GM12878 (cell line): ENCODE data around the gene PIAS1. TPM values are rescaled to one million over a fixed set of nuclear protein-coding genes. Genes with fewer than 3 reads are reported as not detected.
A peak's percentile ranks its signal among the peaks of the same experiment; 100 is the strongest.

Source experiments
- ATAC-seq: fragments of 200-7000 bp; cut with Tn5 transposase; 3 replicates; pipeline ENCODE4 v1.9.1; 2020; ENCODE audit warnings: mild to moderate bottlenecking, moderate library complexity
- BruUV-seq: library from RNA; stranded (reverse); fragments of 400-500 nt; replicated peaks from 2 replicates; lab custom pipeline; 2021; lab: Mats Ljungman, UMichigan
- CTCF ChIA-PET: fragments of 300-600 bp; sonication (Branson Sonifier 250); formaldehyde crosslinking; extraction: SDS; loops from one replicate; lab custom pipeline; 2021; ENCODE audit warnings: inconsistent platforms; lab: Yijun Ruan, JAX
- POLR2A ChIA-PET: fragments of 350-600 bp; formaldehyde crosslinking; extraction: SDS; loops from one replicate; lab custom pipeline; 2021; ENCODE audit warnings: inconsistent platforms; lab: Charles Lee
- RAD21 ChIA-PET: fragments of 300-600 bp; sonication (Branson Sonifier 250); formaldehyde crosslinking; loops from one replicate; lab custom pipeline; 2023; ENCODE audit warnings: antibody characterized with exemption; ENCODE audit not compliant: unreplicated experiment; lab: Charles Lee
- SMC1A ChIA-PET: fragments of 300-600 bp; sonication (Branson Sonifier 250); formaldehyde crosslinking; loops from one replicate; lab custom pipeline; 2023; ENCODE audit not compliant: unreplicated experiment, uncharacterized antibody; lab: Charles Lee
- DNase-seq: peaks from one replicate; pipeline ENCODE4 v3.0.0-alpha.2; 2011; ENCODE audit warnings: low read depth, low spot score
- FAIRE-seq: peaks from 3 replicates; lab custom pipeline; 2011; peaks lifted over from hg19 to GRCh38; lab: Jason Lieb, UNC
- H2AFZ ChIP-seq: 2 replicates; pipeline ENCODE4 v1.6.0; 2011; ENCODE audit warnings: low read depth, low read length, control low read depth; ENCODE audit not compliant: control insufficient read depth
- H3K27ac ChIP-seq: 2 replicates; pipeline ENCODE4 v1.5.1; 2011; ENCODE audit warnings: control low read depth; ENCODE audit not compliant: control insufficient read depth, insufficient read depth
- H3K27me3 ChIP-seq, 2 experiments: replicated peaks in 1 of 2; 2 replicates each; pipeline versions ENCODE4 v1.6.0 to v1.6.1; 2011; ENCODE audit warnings: low read length in 1 of 2; ENCODE audit not compliant: control insufficient read depth in 2 of 2, insufficient read depth in 2 of 2
- H3K36me3 ChIP-seq, 2 experiments: 2 replicates each; pipeline ENCODE4 v1.5.1; 2011; ENCODE audit warnings: low read length in 1 of 2; ENCODE audit not compliant: control insufficient read depth in 2 of 2, insufficient read depth in 2 of 2
- H3K4me1 ChIP-seq: 2 replicates; pipeline ENCODE4 v1.6.1; 2011; ENCODE audit warnings: mild to moderate bottlenecking, low read length, moderate library complexity, mixed read lengths; ENCODE audit not compliant: control insufficient read depth, insufficient read depth
- H3K4me2 ChIP-seq: 2 replicates; pipeline ENCODE4 v1.6.0; 2011; ENCODE audit warnings: control low read depth; ENCODE audit not compliant: control insufficient read depth, insufficient read depth
- H3K4me3 ChIP-seq: fragments of 200-600 bp; sonication (generic); 2 replicates; pipeline ENCODE4 v1.5.1; 2016
- H3K79me2 ChIP-seq: 2 replicates; pipeline ENCODE4 v1.6.0; 2011; ENCODE audit warnings: low read length; ENCODE audit not compliant: control insufficient read depth, insufficient read depth
- H3K9ac ChIP-seq: 2 replicates; pipeline ENCODE4 v1.8.0; 2011; ENCODE audit warnings: low read length, control low read depth, mixed read lengths; ENCODE audit not compliant: control insufficient read depth, insufficient read depth
- H3K9me3 ChIP-seq: replicated peaks from 3 replicates; pipeline ENCODE4 v1.5.1; 2011; ENCODE audit warnings: mild to moderate bottlenecking, low read length; ENCODE audit not compliant: control insufficient read depth, insufficient read depth
- H4K20me1 ChIP-seq: 2 replicates; pipeline ENCODE4 v1.6.0; 2011; ENCODE audit not compliant: control insufficient read depth, insufficient read depth
- ATF3 ChIP-seq: IDR thresholded peaks from 2 replicates; pipeline ENCODE4 v1.6.1; 2011; ENCODE audit warnings: low read depth, mild to moderate bottlenecking, low read length, moderate library complexity, borderline replicate concordance; ENCODE audit errors: extremely low read depth
- GATAD2B ChIP-seq: fragments of 450-650 bp; conservative IDR thresholded peaks from 2 replicates; pipeline ENCODE4 v1.6.1; 2017; ENCODE audit warnings: low read depth, mild to moderate bottlenecking, moderate library complexity
- HDGF ChIP-seq: fragments of 450-650 bp; IDR thresholded peaks from 2 replicates; pipeline ENCODE4 v1.6.1; 2016; ENCODE audit warnings: antibody characterized with exemption
- KDM1A ChIP-seq: fragments of 200-600 bp; sonication (generic); IDR thresholded peaks from 2 replicates; pipeline ENCODE4 v1.6.1; 2016; ENCODE audit warnings: borderline replicate concordance
- LARP7 ChIP-seq: fragments of 450-650 bp; IDR thresholded peaks from 2 replicates; pipeline ENCODE4 v1.6.1; 2017; ENCODE audit warnings: mild to moderate bottlenecking
- NBN ChIP-seq: fragments of 450-650 bp; IDR thresholded peaks from 2 replicates; pipeline ENCODE4 v1.6.1; 2016
- SIX5 ChIP-seq: IDR thresholded peaks from 2 replicates; pipeline ENCODE4 v1.6.1; 2011; ENCODE audit warnings: mild to moderate bottlenecking, low read depth, low read length, moderate library complexity; ENCODE audit not compliant: severe bottlenecking
- SP1 ChIP-seq: IDR thresholded peaks from one replicate; pipeline ENCODE4 v1.6.1; 2011; ENCODE audit warnings: low read depth, low read length
- ZBED1 ChIP-seq: IDR thresholded peaks from 2 replicates; pipeline ENCODE4 v1.6.1; 2016; ENCODE audit warnings: borderline replicate concordance
- ZNF217 ChIP-seq: fragments of 450-650 bp; IDR thresholded peaks from 2 replicates; pipeline ENCODE4 v1.6.1; 2017; ENCODE audit warnings: antibody characterized with exemption, mild to moderate bottlenecking
- WGBS: methylation state at CpG from one replicate; pipeline ENCODE4 v1.1.6; 2016; ENCODE audit warnings: low lambda C conversion rate; ENCODE audit not compliant: insufficient replicate concordance, insufficient coverage; ENCODE audit errors: missing lambda C conversion rate; 5-methylcytosine and 5-hydroxymethylcytosine counted together
- in situ Hi-C: fragments of 300-500 bp; cut with MboI; formaldehyde crosslinking; loops from 9 replicates; pipeline ENCODE4 v1.14.3; 2018; ENCODE audit warnings: mixed read lengths
- intact Hi-C: fragments of 100-400 bp; cut with micrococcal nuclease; formaldehyde crosslinking; loops from one replicate; pipeline ENCODE4 v1.14.2; 2022; ENCODE audit not compliant: unreplicated experiment
- polyA plus RNA-seq, 11 experiments: library from polyadenylated mRNA; depleted of rRNA in 4 of 11; unstranded in 6 of 11; stranded (reverse) in 5 of 11; fragments of >200 nt; fragmentation: Nextera tagmentation in 4 of 11; fragmentation: Illumina TruSeq in 1 of 11; extraction: Ambion mirVana in 4 of 11; extraction: Trizol in 1 of 11; gene quantifications; 1 replicate in 1 of 11; 2 replicates in 10 of 11; pipeline versions ENCODE4 v1.2.1 to v1.2.3, GENCODE V29; 2011 to 2016; ENCODE audit warnings: inconsistent platforms in 2 of 11, missing spikeins in 2 of 11, low read depth in 1 of 11
- total RNA-seq, 4 experiments: library from RNA; depleted of rRNA in 3 of 4; stranded (reverse); fragments of >200 nt in 3 of 4; fragmentation: Illumina TruSeq in 1 of 4; extraction: Trizol in 1 of 4; gene quantifications; 2 replicates each; pipeline versions ENCODE4 v1.2.1 to v1.2.3, GENCODE V29; 2013 to 2021
- TF ChIP-seq, protein P1 (sequence below): IDR thresholded peaks from 2 replicates; pipeline ENCODE4 v1.6.1; 2011; ENCODE audit warnings: low read depth, low read length, improper control_type of control experiment, borderline replicate concordance

The PIAS1 gene
- total and polyA plus RNA-seq, 10 of the 15 experiments (the other 5 are each of a cell fraction or from before 2014, with no cell fraction given), result 20.2 to 96.3 (median 37.0) TPM

DNA sequence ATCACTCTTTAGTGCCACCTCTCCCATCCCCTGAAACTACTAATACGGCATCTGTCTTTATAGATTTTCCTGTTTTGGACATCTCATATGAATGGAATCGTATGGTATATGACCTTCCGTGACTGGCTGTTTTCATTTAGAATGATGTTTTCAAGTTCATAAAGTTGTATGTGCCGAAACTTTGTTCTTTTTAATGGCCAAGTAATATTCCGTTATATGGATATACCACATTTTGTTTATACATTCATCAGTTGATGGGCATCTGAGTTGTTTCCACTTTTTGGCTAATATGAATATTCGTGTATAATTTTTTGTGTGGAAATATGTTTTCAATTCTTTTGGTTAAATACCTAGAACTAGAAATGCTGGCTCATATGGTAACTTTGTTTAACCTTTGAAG, 49.5 kb downstream of the PIAS1 start:
- no peak overlapping the region for H2AFZ ChIP-seq
- RAD21 ChIA-PET, result no interaction called here
- no peaks in the 10 kb centered on the region for H3K27me3 ChIP-seq
- no peak overlapping the region for H3K27ac ChIP-seq
- intact Hi-C loops, result no loop called here
- POLR2A ChIA-PET, result no interaction called here
- H3K4me1 ChIP-seq, result peaks cover 18% of the 10 kb centered on the region
- WGBS, result 92% methylated on average over 6 of the region's 6 CpGs
- H3K4me3 ChIP-seq, result no peak overlapping the region
- 0 out of 2 replicates have a peak, but pooled peaks have one; percentile 59 for TF ChIP-seq ZNF217
- TF ChIP-seq, protein P1, sequence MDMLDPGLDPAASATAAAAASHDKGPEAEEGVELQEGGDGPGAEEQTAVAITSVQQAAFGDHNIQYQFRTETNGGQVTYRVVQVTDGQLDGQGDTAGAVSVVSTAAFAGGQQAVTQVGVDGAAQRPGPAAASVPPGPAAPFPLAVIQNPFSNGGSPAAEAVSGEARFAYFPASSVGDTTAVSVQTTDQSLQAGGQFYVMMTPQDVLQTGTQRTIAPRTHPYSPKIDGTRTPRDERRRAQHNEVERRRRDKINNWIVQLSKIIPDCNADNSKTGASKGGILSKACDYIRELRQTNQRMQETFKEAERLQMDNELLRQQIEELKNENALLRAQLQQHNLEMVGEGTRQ, result no peak
- TF ChIP-seq, all 136 proteins: peak for 1
- SMC1A ChIA-PET, result interaction anchor here (1.0 to 2.0 kb wide), 4 partner anchors 9 to 49 kb away, joined by 3 to 9 read pairs (median 3); no protein-coding TSS in a partner anchor
- DNase-seq, result no peak
- in situ Hi-C loops, result no loop called here
- peaks cover 6% of the 10 kb centered on the region; the same call in 2 of the 3 replicates for H3K9me3 ChIP-seq
- no peak overlapping the region for H3K9ac ChIP-seq
- H3K4me2 ChIP-seq, result no peak overlapping the region
- ATAC-seq, result no peak
- H3K36me3 ChIP-seq, result peaks cover 2 to 8% of the 10 kb centered on the region in 2 experiments
- CTCF ChIA-PET, result interaction anchor here (1.2 kb wide), 1 partner anchor 10 kb away, joined by 4 read pairs; no protein-coding TSS in a partner anchor
- BruUV-seq, result no TSS peak
- peaks cover 88% of the 10 kb centered on the region for H3K79me2 ChIP-seq
- no peak for FAIRE-seq
- no peaks in the 10 kb centered on the region for H4K20me1 ChIP-seq

GRCh38 chr15:68106656-68107055, 52.5 kb downstream of the PIAS1 start:
- Histone ChIP-seq H3K9me3 (peaks cover 6% of the 10 kb centered on the region; the same call in 2 of the 3 replicates), H4K20me1 (no peaks in the 10 kb centered on the region), H3K4me2 (no peak overlapping the region), H3K79me2 (peaks cover 85% of the 10 kb centered on the region), H3K27ac (no peak overlapping the region), H2AFZ (no peak overlapping the region), H3K9ac (no peak overlapping the region), H3K4me1 (peaks cover 2% of the 10 kb centered on the region), H3K4me3 (no peak overlapping the region), H3K27me3 (no peaks in the 10 kb centered on the region), H3K36me3 (peaks cover under 1 to 11% of the 10 kb centered on the region in 2 experiments; a peak in 3 of 4 replicates)
- no peak for ATAC-seq
- BruUV-seq, result TSS peak; percentile 2
- WGBS, result 96% methylated on average over 4 of the region's 4 CpGs
- intact Hi-C loops, result no loop called here
- SMC1A ChIA-PET, result interaction anchor here (0.6 to 2.7 kb wide), 5 partner anchors 21 to 364 kb away, joined by 3 to 8 read pairs (median 3); no protein-coding TSS in a partner anchor
- CTCF ChIA-PET, result interaction anchor here (1.3 kb wide), 1 partner anchor 42 kb away, joined by 3 read pairs; no protein-coding TSS in a partner anchor
- no peak for DNase-seq
- RAD21 ChIA-PET, result no interaction called here
- in situ Hi-C loops, result no loop called here
- POLR2A ChIA-PET, result interaction anchor here (0.6 kb wide), 2 partner anchors 130 to 171 kb away, joined by 3 to 5 read pairs; partner anchors contain the start of gene FEM1B
- no peak for FAIRE-seq
- TF ChIP-seq GATAD2B (no peak), SP1 (no peak), ZBED1 (no peak), NBN (no peak), KDM1A (no peak), LARP7 (no peak), ATF3 (no peak), SIX5 (no peak), HDGF (no peak)
